Suprapubic skin (tissue), 4 donors: Measurements from ENCODE around the gene NPIPB12. TPM values are rescaled to one million over a fixed set of nuclear protein-coding genes. Genes with fewer than 3 reads are reported as not detected.
"Not testable (repeated sequence)": the region's sequence is repeated elsewhere in the genome, so short reads cannot be mapped to it uniquely, and the experiment has no call there.

ENCODE experiments used
- DNase-seq, 2 donors: peaks; one replicate each; pipeline ENCODE4 v3.0.0-alpha.2; 2019; ENCODE audit warnings: low spot score in 2 of 2
- H3K27ac ChIP-seq: fragments of 200-600 bp; sonication (generic); one replicate; pipeline ENCODE4 v1.5.1; 2019
- H3K27me3 ChIP-seq: fragments of 200-600 bp; sonication (generic); one replicate; pipeline ENCODE4 v1.5.1; 2019
- H3K36me3 ChIP-seq: fragments of 200-600 bp; sonication (generic); one replicate; pipeline ENCODE4 v1.5.1; 2019
- H3K4me1 ChIP-seq: fragments of 200-600 bp; sonication (generic); one replicate; pipeline ENCODE4 v1.5.1; 2019
- H3K4me3 ChIP-seq: fragments of 200-600 bp; sonication (generic); one replicate; pipeline ENCODE4 v1.5.1; 2019; ENCODE audit warnings: mild to moderate bottlenecking
- H3K9me3 ChIP-seq: fragments of 200-600 bp; sonication (generic); one replicate; pipeline ENCODE4 v1.5.1; 2019
- WGBS: methylation state at CpG from one replicate; pipeline ENCODE4 v1.1.5; 2018; 5-methylcytosine and 5-hydroxymethylcytosine counted together
- total RNA-seq, 4 donors: library from RNA; depleted of rRNA; stranded (reverse); fragments of >200 nt; gene quantifications; one replicate each; pipeline ENCODE4 v1.1.0, GENCODE V29; 2016

Gene NPIPB12
- 100 to 1,000 TPM in 2 of 4 donors, 10 to 100 TPM in 2; 29.3 to 311 (median 86.3) TPM for total RNA-seq

- not testable (repeated sequence) for H3K27me3 ChIP-seq, H3K36me3 ChIP-seq, H3K4me3 ChIP-seq, H3K4me1 ChIP-seq, H3K27ac ChIP-seq, H3K9me3 ChIP-seq, DNase-seq
- WGBS, result no CpG with 5 or more reads among the region's 6 CpGs
These were observed at the start of gene NPIPB12 for GRCh38 chr16:29506308-29506707. TSS of gene NPIPB12 (minus strand) at chr16:29506408.

GRCh38 chr16:29521520-29521919, 15.3 kb upstream of the NPIPB12 start:
- not testable (repeated sequence) for DNase-seq, H3K9me3 ChIP-seq, H3K4me3 ChIP-seq, H3K27me3 ChIP-seq, H3K27ac ChIP-seq, H3K36me3 ChIP-seq, H3K4me1 ChIP-seq
- no CpG with 5 or more reads among the region's 5 CpGs for WGBS

DNA sequence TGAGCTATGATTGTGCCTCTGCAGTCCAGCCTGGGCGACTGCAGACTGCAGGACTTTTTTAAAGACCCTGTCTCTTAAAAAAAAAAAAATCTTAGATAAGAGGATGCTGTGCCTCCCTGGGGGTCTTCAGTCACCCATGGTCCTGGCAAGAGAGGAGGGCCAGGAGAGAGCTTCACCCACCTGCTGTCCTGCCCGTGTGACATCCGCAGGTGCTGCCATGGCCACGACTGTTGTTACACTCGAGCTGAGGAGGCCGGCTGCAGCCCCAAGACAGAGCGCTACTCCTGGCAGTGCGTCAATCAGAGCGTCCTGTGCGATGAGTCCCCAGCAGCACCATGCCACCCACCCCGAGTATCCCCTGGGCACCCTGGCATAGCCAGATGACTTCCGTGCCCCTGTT, 23.9 kb downstream of the NPIPB12 start:
- not testable (repeated sequence) for H3K36me3 ChIP-seq, H3K4me3 ChIP-seq, H3K4me1 ChIP-seq, H3K9me3 ChIP-seq, H3K27me3 ChIP-seq, H3K27ac ChIP-seq
- DNase-seq, result peak; percentile 29 to 76
- WGBS, result 70% methylated on average over 4 of the region's 12 CpGs

- WGBS, result no CpG with 5 or more reads among the region's 4 CpGs
- H3K9me3 ChIP-seq, H3K4me3 ChIP-seq, H3K4me1 ChIP-seq, H3K27me3 ChIP-seq, H3K27ac ChIP-seq, DNase-seq, H3K36me3 ChIP-seq: not testable (repeated sequence)
These were observed 34.1 kb downstream of the NPIPB12 start for GRCh38 chr16:29472065-29472464.

GRCh38 chr16:29469660-29470059, 36.5 kb downstream of the NPIPB12 start:
- not testable (repeated sequence) for H3K27me3 ChIP-seq, H3K4me1 ChIP-seq, H3K36me3 ChIP-seq, H3K9me3 ChIP-seq
- WGBS, result no CpG with 5 or more reads among the region's 6 CpGs
- peak overlapping the region; percentile 18 for H3K4me3 ChIP-seq
- peak; percentile 78 to 90 for DNase-seq
- H3K27ac ChIP-seq, result peak overlapping the region; percentile 38

DNA sequence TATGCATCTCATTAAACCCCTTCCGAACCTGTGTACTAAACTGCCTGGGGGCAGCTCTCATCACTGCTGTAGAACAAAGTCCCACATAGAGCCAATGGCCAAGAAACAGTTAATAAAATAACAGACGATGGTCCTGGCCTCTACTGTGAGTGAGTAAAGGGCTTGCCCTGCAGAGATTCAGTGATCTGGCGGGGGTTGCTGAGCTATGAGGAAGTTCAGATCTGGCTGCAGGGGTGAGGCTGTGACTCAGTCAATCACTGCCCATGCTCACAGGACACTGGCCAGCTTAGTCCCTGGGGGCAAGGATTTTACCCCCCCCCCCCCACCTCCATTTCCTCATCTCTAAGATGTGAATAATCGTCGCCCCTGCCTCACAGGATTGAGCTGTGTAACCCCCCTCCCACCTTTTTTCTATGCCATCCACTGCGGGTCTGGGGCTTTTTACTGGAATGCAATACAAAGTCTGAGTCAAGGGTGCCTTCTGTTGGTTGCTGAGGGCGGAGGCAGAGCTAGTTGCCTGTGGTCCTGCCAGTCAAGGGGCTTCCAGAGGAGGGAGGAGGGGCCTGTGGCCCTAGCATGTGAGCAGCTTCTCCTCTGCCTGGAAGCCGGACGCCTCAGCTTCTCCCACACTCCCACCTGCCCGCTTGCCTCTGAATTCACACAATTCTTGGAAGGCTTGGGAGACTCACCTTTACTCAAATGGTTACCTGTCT, 38.4 kb downstream of the NPIPB12 start:
- WGBS, result no CpG with 5 or more reads among the region's 10 CpGs
- H3K4me1 ChIP-seq, DNase-seq, H3K27ac ChIP-seq, H3K27me3 ChIP-seq, H3K36me3 ChIP-seq, H3K9me3 ChIP-seq, H3K4me3 ChIP-seq: not testable (repeated sequence)

DNA sequence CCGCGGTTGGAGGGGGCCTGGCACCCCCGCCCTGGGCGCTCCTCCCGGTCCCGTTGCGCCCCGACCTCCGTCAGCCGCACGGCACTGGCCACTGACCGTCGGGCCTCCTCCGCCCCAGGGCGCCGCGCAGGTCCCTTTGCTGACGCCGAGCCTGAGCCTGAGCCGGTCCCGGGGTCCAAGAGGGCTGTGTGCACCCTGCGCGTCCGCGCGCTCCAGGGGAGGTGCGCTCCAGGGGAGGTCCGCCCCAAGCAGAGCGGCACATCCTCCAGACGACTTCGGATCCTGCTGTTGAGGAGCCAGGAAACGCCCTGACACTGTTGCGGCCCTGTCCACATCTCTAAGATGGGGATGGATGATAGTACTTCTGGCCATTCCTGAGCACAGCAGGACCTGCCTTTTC, 39.3 kb downstream of the NPIPB12 start:
- DNase-seq, H3K4me3 ChIP-seq, H3K27ac ChIP-seq, H3K9me3 ChIP-seq, H3K4me1 ChIP-seq, H3K27me3 ChIP-seq, H3K36me3 ChIP-seq: not testable (repeated sequence)
- no CpG with 5 or more reads among the region's 33 CpGs for WGBS

GRCh38 chr16:29465985-29466824, 40.0 kb downstream of the NPIPB12 start:
- WGBS, result no CpG with 5 or more reads among the region's 57 CpGs
- not testable (repeated sequence) for H3K4me3 ChIP-seq, H3K27ac ChIP-seq

DNA sequence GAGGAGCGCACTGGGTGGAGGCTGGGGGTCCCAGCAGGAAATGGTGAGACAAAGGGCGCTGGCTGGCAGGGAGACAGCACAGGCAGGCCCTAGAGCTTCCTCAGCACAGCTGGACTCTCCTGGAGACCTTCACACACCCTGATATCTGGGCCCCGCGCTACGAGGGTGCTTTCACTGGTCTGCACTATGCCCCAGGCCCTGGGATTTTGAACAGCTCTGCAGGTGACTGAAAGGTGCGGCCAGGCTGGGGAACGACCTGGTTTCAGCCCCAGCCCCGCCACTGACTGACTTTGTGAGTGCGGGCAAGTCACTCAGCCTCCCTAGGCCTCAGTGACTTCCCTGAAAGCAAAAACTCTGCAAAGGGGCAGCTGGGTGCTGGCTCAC, 45.6 kb downstream of the NPIPB12 start:
- WGBS, result no CpG with 5 or more reads among the region's 9 CpGs

More at GRCh38 chr16:29465985-29466824, 40.0 kb downstream of the NPIPB12 start:
- not testable (repeated sequence) for DNase-seq, H3K4me1 ChIP-seq, H3K36me3 ChIP-seq, H3K27me3 ChIP-seq, H3K9me3 ChIP-seq

DNA sequence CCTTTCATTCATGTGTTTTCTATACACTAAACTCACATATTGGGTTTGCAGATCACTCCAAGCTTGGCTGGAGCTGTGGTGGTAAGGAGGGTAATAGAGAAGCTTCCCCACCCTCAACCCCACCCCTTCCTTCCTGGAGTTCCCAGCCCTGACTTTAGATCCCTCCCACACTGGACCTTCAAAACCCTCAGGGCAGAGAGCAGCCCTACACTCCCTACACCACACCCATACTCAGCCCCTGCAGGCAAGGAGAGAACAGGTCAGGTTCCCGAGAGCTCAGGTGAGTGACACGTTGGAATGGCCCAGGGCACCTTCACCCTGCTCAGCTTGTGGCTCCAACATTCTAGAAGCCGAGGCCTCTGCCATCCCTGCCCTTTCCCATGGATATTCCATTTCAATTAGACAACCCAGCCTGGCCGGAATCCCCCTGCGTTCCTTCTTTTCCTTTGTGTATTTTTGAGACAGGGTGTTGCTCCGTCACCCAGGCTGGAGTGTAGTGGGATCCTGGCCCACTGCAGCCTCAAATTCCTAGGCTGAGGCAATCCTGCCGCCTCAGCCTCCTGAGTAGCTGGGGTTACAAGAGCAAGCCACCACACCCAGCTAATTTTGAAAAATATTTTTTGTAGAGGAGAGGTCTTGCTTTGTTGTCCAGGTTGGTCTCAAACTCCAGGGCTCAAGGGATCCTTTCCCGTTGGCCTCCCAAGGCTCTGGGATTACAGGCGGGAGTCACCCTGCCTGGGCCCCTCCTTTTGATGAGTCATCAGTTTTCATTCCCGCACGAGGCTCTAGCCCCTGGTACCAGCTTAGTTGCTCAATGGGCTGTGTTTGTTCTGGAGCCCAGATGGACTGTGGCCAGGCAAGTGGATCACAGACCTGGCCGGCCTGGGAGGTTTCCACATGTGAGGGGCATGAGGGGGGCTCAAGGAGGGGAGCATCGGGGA, 46.2 kb downstream of the NPIPB12 start, which contains the start of gene SULT1A4:
SULT1A4 (plus strand) TSS at position 208 of the 941 bp plus-strand sequence. CDS start 1,473 bp downstream, outside the sequence.
- not testable (repeated sequence) for H3K4me3 ChIP-seq, H3K4me1 ChIP-seq, H3K27ac ChIP-seq, DNase-seq, H3K36me3 ChIP-seq, H3K27me3 ChIP-seq, H3K9me3 ChIP-seq
- WGBS, result no CpG with 5 or more reads among the region's 13 CpGs

More for the DNA sequence above, 45.6 kb downstream of the NPIPB12 start:
- H3K27me3 ChIP-seq, H3K36me3 ChIP-seq, H3K9me3 ChIP-seq, H3K27ac ChIP-seq, H3K4me3 ChIP-seq, DNase-seq, H3K4me1 ChIP-seq: not testable (repeated sequence)

- not testable (repeated sequence) for H3K27me3 ChIP-seq, H3K36me3 ChIP-seq, H3K4me1 ChIP-seq, H3K4me3 ChIP-seq, H3K9me3 ChIP-seq, H3K27ac ChIP-seq
- no CpG with 5 or more reads among the region's 2 CpGs for WGBS
- DNase-seq, result peak; percentile 7 to 69
These were observed 48.5 kb downstream of the NPIPB12 start for GRCh38 chr16:29457660-29458059.

GRCh38 chr16:29454828-29455227, 51.4 kb downstream of the NPIPB12 start:
- DNase-seq, H3K4me3 ChIP-seq, H3K27ac ChIP-seq, H3K27me3 ChIP-seq, H3K36me3 ChIP-seq, H3K9me3 ChIP-seq, H3K4me1 ChIP-seq: not testable (repeated sequence)
- WGBS, result no CpG with 5 or more reads among the region's 29 CpGs

DNA sequence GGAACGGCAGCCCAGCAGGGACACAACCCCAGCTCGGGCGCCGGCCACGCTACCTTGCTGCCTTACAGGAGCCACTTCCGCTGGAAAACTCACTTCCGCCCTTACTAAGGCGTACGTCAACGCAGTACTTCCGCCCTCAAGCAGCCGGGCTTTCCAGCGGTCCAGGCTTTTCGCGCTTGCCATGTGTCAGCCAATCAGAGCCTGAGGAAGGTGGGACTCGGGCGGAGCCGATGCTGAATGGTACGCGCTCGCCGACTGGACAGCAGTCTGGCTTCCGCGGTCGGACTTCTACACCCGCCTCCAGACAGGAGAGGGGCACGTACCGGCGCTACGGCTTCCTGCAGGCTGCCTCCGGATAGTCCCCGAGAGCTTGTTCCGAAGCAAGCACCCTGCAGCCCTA, 51.9 kb downstream of the NPIPB12 start, which contains the start of the genes BOLA2 and SLX1B:
BOLA2 (minus strand) TSS at position 83 of the 400 bp plus-strand sequence. CDS start 98 bp downstream, outside the sequence.
SLX1B (plus strand) TSS at position 265 of the 400 bp plus-strand sequence.
- not testable (repeated sequence) for H3K4me3 ChIP-seq, H3K36me3 ChIP-seq, H3K27me3 ChIP-seq, H3K4me1 ChIP-seq, H3K27ac ChIP-seq, DNase-seq, H3K9me3 ChIP-seq
- no CpG with 5 or more reads among the region's 33 CpGs for WGBS
